Osteocyte (in vitro differentiated cells): ENCODE data around the gene FAM234B. TPM values are rescaled to one million over a fixed set of nuclear protein-coding genes. Genes with fewer than 3 reads are reported as not detected.
A peak's percentile ranks its signal among the peaks of the same experiment; 100 is the strongest.

Experiments used
- DNase-seq: peaks from one replicate; pipeline ENCODE4 v3.0.0; 2021; ENCODE audit warnings: mixed read lengths; ENCODE audit not compliant: unreplicated experiment; ENCODE audit errors: extremely low spot score
- H3K27ac Mint-ChIP-seq: one replicate; pipeline ENCODE4 v1.8.0; 2021; ENCODE audit warnings: mild to moderate bottlenecking, mixed read lengths; ENCODE audit not compliant: unreplicated experiment
- H3K27me3 Mint-ChIP-seq: one replicate; pipeline ENCODE4 v1.8.0; 2021; ENCODE audit warnings: mixed read lengths; ENCODE audit not compliant: unreplicated experiment
- H3K36me3 Mint-ChIP-seq: one replicate; pipeline ENCODE4 v1.8.0; 2021; ENCODE audit warnings: mixed read lengths; ENCODE audit not compliant: unreplicated experiment
- H3K4me1 Mint-ChIP-seq: one replicate; pipeline ENCODE4 v1.8.0; 2021; ENCODE audit warnings: mixed read lengths; ENCODE audit not compliant: unreplicated experiment
- H3K4me3 Mint-ChIP-seq: one replicate; pipeline ENCODE4 v1.8.0; 2021; ENCODE audit warnings: mild to moderate bottlenecking, moderate library complexity, mixed read lengths; ENCODE audit not compliant: unreplicated experiment
- H3K9me3 Mint-ChIP-seq: one replicate; pipeline ENCODE4 v1.8.0; 2021; ENCODE audit warnings: mixed read lengths; ENCODE audit not compliant: unreplicated experiment
- CTCF ChIP-seq: fragments of 200-600 bp; sonication (generic); IDR thresholded peaks from 2 replicates; pipeline ENCODE4 v1.5.0; 2021; ENCODE audit warnings: antibody characterized with exemption, mild to moderate bottlenecking, moderate library complexity
- total RNA-seq: library from RNA; stranded (reverse); gene quantifications from 2 replicates; pipeline ENCODE4 v1.2.1, GENCODE V29; 2021

The FAM234B gene
- total RNA-seq, 1 donor from 2014 or later, result 5.0 TPM

- Mint-ChIP-seq H3K4me1 (peaks cover 5% of the 10 kb centered on the region), H3K4me3 (no peak overlapping the region), H3K9me3 (no peaks in the 10 kb centered on the region), H3K36me3 (peaks cover 23% of the 10 kb centered on the region), H3K27me3 (no peaks in the 10 kb centered on the region), H3K27ac (no peak overlapping the region)
- no peak for TF ChIP-seq CTCF
- peak; percentile 66 for DNase-seq
These were observed 25.2 kb downstream of the FAM234B start for GRCh38 chr12:13069380-13069779.

GRCh38 chr12:13071305-13072280 is 27.4 kb downstream of the FAM234B start:
- DNase-seq, result peak; percentile 19
- no peak for TF ChIP-seq CTCF
- no peak overlapping the region for H3K27ac Mint-ChIP-seq
- no peak overlapping the region for H3K4me3 Mint-ChIP-seq
- H3K4me1 Mint-ChIP-seq, result peaks cover 13% of the 10 kb centered on the region
- H3K36me3 Mint-ChIP-seq, result peaks cover 25% of the 10 kb centered on the region
- no peaks in the 10 kb centered on the region for H3K27me3 Mint-ChIP-seq
- no peaks in the 10 kb centered on the region for H3K9me3 Mint-ChIP-seq

GRCh38 chr12:13073173-13073572 is 29.0 kb downstream of the FAM234B start:
- Mint-ChIP-seq H3K4me1 (peaks cover 13% of the 10 kb centered on the region), H3K4me3 (no peak overlapping the region), H3K9me3 (no peaks in the 10 kb centered on the region), H3K36me3 (peaks cover 26% of the 10 kb centered on the region), H3K27ac (no peak overlapping the region), H3K27me3 (no peaks in the 10 kb centered on the region)
- TF ChIP-seq CTCF, result no peak
- no peak for DNase-seq

- DNase-seq, result no peak
- Mint-ChIP-seq H3K9me3 (no peaks in the 10 kb centered on the region), H3K27me3 (no peaks in the 10 kb centered on the region), H3K4me3 (no peak overlapping the region), H3K36me3 (peaks cover 25% of the 10 kb centered on the region), H3K4me1 (peaks cover 13% of the 10 kb centered on the region), H3K27ac (no peak overlapping the region)
- TF ChIP-seq CTCF, result no peak
These were observed 30.4 kb downstream of the FAM234B start for GRCh38 chr12:13074396-13075117.

GRCh38 chr12:13075118-13075480 is 30.9 kb downstream of the FAM234B start:
- peaks cover 31% of the 10 kb centered on the region for H3K36me3 Mint-ChIP-seq
- no peak for DNase-seq
- no peak overlapping the region for H3K4me3 Mint-ChIP-seq
- H3K4me1 Mint-ChIP-seq, result peaks cover 13% of the 10 kb centered on the region
- no peak overlapping the region for H3K27ac Mint-ChIP-seq
- H3K9me3 Mint-ChIP-seq, result no peaks in the 10 kb centered on the region
- TF ChIP-seq CTCF, result no peak
- no peaks in the 10 kb centered on the region for H3K27me3 Mint-ChIP-seq
